ENCODE data around the gene FERMT3.

DNA sequence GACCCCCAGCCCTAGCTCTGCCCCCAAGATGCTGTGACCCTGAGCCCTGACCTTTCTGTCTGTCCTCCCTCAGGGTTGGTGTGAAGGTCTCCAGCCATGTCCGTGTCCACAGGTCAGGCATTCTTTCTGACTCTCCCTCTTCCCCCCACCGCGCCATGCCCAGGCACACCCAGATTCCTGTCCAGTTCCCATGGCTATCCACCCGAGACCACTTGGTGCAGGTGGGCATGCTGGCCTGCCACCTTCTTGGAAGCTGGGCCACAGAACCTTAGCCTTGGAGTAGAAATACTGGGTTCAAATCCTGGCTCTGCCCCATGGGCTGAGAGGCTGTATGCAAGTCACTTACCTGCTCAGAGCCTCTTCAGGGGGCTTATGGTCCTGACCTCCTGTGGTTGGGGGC, 42.5 kb downstream of the FERMT3 start:
- TF ChIP-seq, protein P1, sequence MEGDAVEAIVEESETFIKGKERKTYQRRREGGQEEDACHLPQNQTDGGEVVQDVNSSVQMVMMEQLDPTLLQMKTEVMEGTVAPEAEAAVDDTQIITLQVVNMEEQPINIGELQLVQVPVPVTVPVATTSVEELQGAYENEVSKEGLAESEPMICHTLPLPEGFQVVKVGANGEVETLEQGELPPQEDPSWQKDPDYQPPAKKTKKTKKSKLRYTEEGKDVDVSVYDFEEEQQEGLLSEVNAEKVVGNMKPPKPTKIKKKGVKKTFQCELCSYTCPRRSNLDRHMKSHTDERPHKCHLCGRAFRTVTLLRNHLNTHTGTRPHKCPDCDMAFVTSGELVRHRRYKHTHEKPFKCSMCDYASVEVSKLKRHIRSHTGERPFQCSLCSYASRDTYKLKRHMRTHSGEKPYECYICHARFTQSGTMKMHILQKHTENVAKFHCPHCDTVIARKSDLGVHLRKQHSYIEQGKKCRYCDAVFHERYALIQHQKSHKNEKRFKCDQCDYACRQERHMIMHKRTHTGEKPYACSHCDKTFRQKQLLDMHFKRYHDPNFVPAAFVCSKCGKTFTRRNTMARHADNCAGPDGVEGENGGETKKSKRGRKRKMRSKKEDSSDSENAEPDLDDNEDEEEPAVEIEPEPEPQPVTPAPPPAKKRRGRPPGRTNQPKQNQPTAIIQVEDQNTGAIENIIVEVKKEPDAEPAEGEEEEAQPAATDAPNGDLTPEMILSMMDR (IDR thresholded peaks at IDR 0.05), result no peak
- no peak for TF ChIP-seq POLR2A (IDR thresholded peaks at IDR 0.05)

Data from Peyer's patch (tissue), 4 donors.